SK-N-SH (cell line): ENCODE data around the gene PTGIS. TPM values are rescaled to one million over a fixed set of nuclear protein-coding genes. Genes with fewer than 3 reads are reported as not detected.

Experiments used
- CTCF ChIA-PET: fragments of 300-600, 350-600 bp; formaldehyde crosslinking; extraction: SDS; loops from one replicate; lab custom pipeline; 2021; lab: Yijun Ruan, JAX
- POLR2A ChIA-PET: fragments of 350-600 bp; sonication (Branson Sonifier 250); formaldehyde crosslinking; extraction: SDS; loops from one replicate; lab custom pipeline; 2020; ENCODE audit warnings: antibody characterized with exemption, inconsistent platforms; lab: Yijun Ruan, JAX
- DNase-seq: peaks from one replicate; pipeline ENCODE4 v3.0.0; 2012
- H2AFZ ChIP-seq: fragments of 200-600 bp; sonication (generic); 2 replicates; pipeline ENCODE4 v1.8.1; 2016; ENCODE audit warnings: antibody characterized with exemption, mild to moderate bottlenecking, low read depth
- H3F3A ChIP-seq: fragments of 200-600 bp; sonication (generic); replicated peaks from 2 replicates; pipeline ENCODE3; 2016; ENCODE audit warnings: antibody characterized with exemption, mild to moderate bottlenecking; ENCODE audit not compliant: insufficient read depth
- H3K27ac ChIP-seq, 2 experiments: fragments of 200-500 bp in 1 of 2; fragments of 200-600 bp in 1 of 2; sonication (Bioruptor generic) in 1 of 2; sonication (generic), shearing (Covaris generic) in 1 of 2; 2 replicates each; pipeline versions ENCODE4 v1.5.1 to v1.6.1; 2014 to 2016; ENCODE audit warnings: low read depth in 2 of 2, inconsistent platforms in 1 of 2, low read length in 1 of 2, mild to moderate bottlenecking in 1 of 2, mixed read lengths in 1 of 2
- H3K27me3 ChIP-seq: fragments of 200-600 bp; sonication (generic), shearing (Covaris generic); 2 replicates; pipeline ENCODE4 v1.6.1; 2016; ENCODE audit warnings: mixed run types; ENCODE audit not compliant: insufficient read depth
- H3K36me3 ChIP-seq, 2 experiments: fragments of 200-500 bp in 1 of 2; fragments of 200-600 bp in 1 of 2; sonication (Bioruptor generic) in 1 of 2; sonication (generic) in 1 of 2; replicated peaks in 1 of 2; 2 replicates each; pipeline versions ENCODE3 to v1.5.1; 2014 to 2016; ENCODE audit warnings: low read length in 1 of 2, mild to moderate bottlenecking in 1 of 2; ENCODE audit not compliant: insufficient read depth in 2 of 2, control insufficient read depth in 1 of 2
- H3K4me1 ChIP-seq, 2 experiments: fragments of 200-500 bp in 1 of 2; fragments of 200-600 bp in 1 of 2; sonication (Bioruptor generic) in 1 of 2; sonication (generic), shearing (Covaris generic) in 1 of 2; 2 replicates each; pipeline versions ENCODE4 v1.5.1 to v1.6.1; 2014 to 2016; ENCODE audit warnings: low read depth in 1 of 2, low read length in 1 of 2, mixed run types in 1 of 2; ENCODE audit not compliant: insufficient read depth in 2 of 2, control insufficient read depth in 1 of 2
- H3K4me2 ChIP-seq: fragments of 200-600 bp; sonication (generic), shearing (Covaris generic); 2 replicates; pipeline ENCODE4 v1.6.1; 2017; ENCODE audit warnings: mixed run types
- H3K4me3 ChIP-seq, 2 experiments: fragments of 200-500 bp in 1 of 2; fragments of 200-600 bp in 1 of 2; sonication (Bioruptor generic) in 1 of 2; sonication (generic), shearing (Covaris generic) in 1 of 2; 2 replicates each; pipeline versions ENCODE4 v1.5.1 to v1.8.1; 2014 to 2016; ENCODE audit warnings: low read depth in 2 of 2, inconsistent platforms in 1 of 2, low read length in 1 of 2, mild to moderate bottlenecking in 1 of 2, mixed read lengths in 1 of 2, moderate library complexity in 1 of 2
- H3K79me2 ChIP-seq: fragments of 200-600 bp; sonication (generic); 2 replicates; pipeline ENCODE4 v1.8.1; 2017; ENCODE audit warnings: mild to moderate bottlenecking; ENCODE audit not compliant: insufficient read depth
- H3K9ac ChIP-seq: fragments of 200-600 bp; sonication (generic); 2 replicates; pipeline ENCODE4 v1.6.1; 2017; ENCODE audit warnings: mixed run types
- H3K9me2 ChIP-seq: fragments of 200-600 bp; sonication (generic); 2 replicates; pipeline ENCODE4 v1.6.1; 2017; ENCODE audit warnings: mixed run types
- H3K9me3 ChIP-seq: fragments of 200-600 bp; sonication (generic); 2 replicates; pipeline ENCODE4 v1.6.1; 2017; ENCODE audit warnings: mixed run types, mild to moderate bottlenecking, moderate library complexity
- H4K20me1 ChIP-seq: fragments of 200-600 bp; sonication (generic); 2 replicates; pipeline ENCODE4 v1.6.1; 2017; ENCODE audit warnings: mild to moderate bottlenecking, mixed run types; ENCODE audit not compliant: insufficient read depth
- ELF1 ChIP-seq: IDR thresholded peaks from 2 replicates; pipeline ENCODE4 v1.4.0; 2012
- FOXM1 ChIP-seq: IDR thresholded peaks from 2 replicates; pipeline ENCODE4 v1.4.0; 2012; ENCODE audit warnings: low read depth, mild to moderate bottlenecking
- GABPA ChIP-seq: IDR thresholded peaks from 2 replicates; pipeline ENCODE4 v1.4.0; 2012; ENCODE audit warnings: low read depth, mild to moderate bottlenecking
- JUND ChIP-seq: IDR thresholded peaks from 2 replicates; pipeline ENCODE4 v1.4.0; 2012
- MAX ChIP-seq: IDR thresholded peaks from 2 replicates; pipeline ENCODE4 v1.4.0; 2012; ENCODE audit warnings: low read depth
- MXI1 ChIP-seq: IDR thresholded peaks from 2 replicates; pipeline ENCODE4 v1.6.1; 2012; ENCODE audit warnings: mild to moderate bottlenecking, low read depth, low read length, improper control_type of control experiment
- NFIC ChIP-seq: IDR thresholded peaks from 2 replicates; pipeline ENCODE4 v1.4.0; 2012; ENCODE audit warnings: borderline replicate concordance
- RAD21 ChIP-seq: IDR thresholded peaks from 2 replicates; pipeline ENCODE4 v1.6.1; 2012; ENCODE audit warnings: mild to moderate bottlenecking, low read length
- RFX5 ChIP-seq: IDR thresholded peaks from 2 replicates; pipeline ENCODE4 v1.6.1; 2012; ENCODE audit warnings: mild to moderate bottlenecking, improper control_type of control experiment, low read length
- RXRA ChIP-seq: IDR thresholded peaks from 2 replicates; pipeline ENCODE4 v1.4.0; 2012; ENCODE audit warnings: low read depth, mild to moderate bottlenecking, borderline replicate concordance
- SMC3 ChIP-seq: IDR thresholded peaks from 2 replicates; pipeline ENCODE4 v1.6.1; 2012; ENCODE audit warnings: low read depth, low read length, improper control_type of control experiment
- TEAD4 ChIP-seq: IDR thresholded peaks from 2 replicates; pipeline ENCODE4 v1.4.0; 2012; ENCODE audit warnings: mild to moderate bottlenecking, borderline replicate concordance; ENCODE audit not compliant: insufficient read depth
- USF1 ChIP-seq: IDR thresholded peaks from 2 replicates; pipeline ENCODE4 v1.4.0; 2012; ENCODE audit warnings: low read depth, borderline replicate concordance
- YY1 ChIP-seq: IDR thresholded peaks from 2 replicates; pipeline ENCODE4 v1.4.0; 2012; ENCODE audit warnings: low read depth, mild to moderate bottlenecking
- WGBS: methylation state at CpG from one replicate; pipeline ENCODE4 v1.1.6; 2017; ENCODE audit warnings: low lambda C conversion rate; 5-methylcytosine and 5-hydroxymethylcytosine counted together
- polyA plus RNA-seq, 3 experiments: library from polyadenylated mRNA; depleted of rRNA; stranded (reverse); fragments of >200 nt; gene quantifications; 2 replicates each; pipeline ENCODE4 v1.2.3, GENCODE V29; 2012
- TF ChIP-seq, protein P1 (sequence below): IDR thresholded peaks from 2 replicates; pipeline ENCODE4 v1.4.0; 2012; ENCODE audit warnings: low read depth, borderline replicate concordance
- TF ChIP-seq, protein P2 (sequence below): IDR thresholded peaks from 2 replicates; pipeline ENCODE4; 2012
- TF ChIP-seq, protein P3 (sequence below): IDR thresholded peaks from 2 replicates; pipeline ENCODE4 v1.6.1; 2012; ENCODE audit warnings: mild to moderate bottlenecking, low read depth, low read length, moderate library complexity

PTGIS gene
- polyA plus RNA-seq, 1 of the 3 experiments (the other 2 are of a cell fraction): 1.0 TPM

- Histone ChIP-seq H3K27ac (no peak overlapping the region), H3K27me3 (no peaks in the 10 kb centered on the region), H3K4me1 (peaks cover 0 to 7% of the 10 kb centered on the region in 2 experiments; a peak in 1 of 4 replicates), H3K36me3 (no peaks in the 10 kb centered on the region), H3F3A (no peaks in the 10 kb centered on the region), H2AFZ (no peak overlapping the region), H3K4me2 (no peak overlapping the region), H3K9me3 (no peaks in the 10 kb centered on the region), H3K4me3 (no peak overlapping the region), H3K9ac (no peak overlapping the region), H3K9me2 (no peaks in the 10 kb centered on the region), H4K20me1 (no peaks in the 10 kb centered on the region; the same call in 1 of the 2 replicates), H3K79me2 (no peaks in the 10 kb centered on the region)
- CTCF ChIA-PET: interaction anchor here (1.4 to 18.3 kb wide), 5 partner anchors 18 to 457 kb away, joined by 3 to 556 read pairs (median 9); no protein-coding TSS in a partner anchor
- no peak for DNase-seq
- POLR2A ChIA-PET: no interaction called here
- 77% methylated on average over 13 of the region's 13 CpGs for WGBS
- TF ChIP-seq JUND: no peak
- TF ChIP-seq, protein P1, sequence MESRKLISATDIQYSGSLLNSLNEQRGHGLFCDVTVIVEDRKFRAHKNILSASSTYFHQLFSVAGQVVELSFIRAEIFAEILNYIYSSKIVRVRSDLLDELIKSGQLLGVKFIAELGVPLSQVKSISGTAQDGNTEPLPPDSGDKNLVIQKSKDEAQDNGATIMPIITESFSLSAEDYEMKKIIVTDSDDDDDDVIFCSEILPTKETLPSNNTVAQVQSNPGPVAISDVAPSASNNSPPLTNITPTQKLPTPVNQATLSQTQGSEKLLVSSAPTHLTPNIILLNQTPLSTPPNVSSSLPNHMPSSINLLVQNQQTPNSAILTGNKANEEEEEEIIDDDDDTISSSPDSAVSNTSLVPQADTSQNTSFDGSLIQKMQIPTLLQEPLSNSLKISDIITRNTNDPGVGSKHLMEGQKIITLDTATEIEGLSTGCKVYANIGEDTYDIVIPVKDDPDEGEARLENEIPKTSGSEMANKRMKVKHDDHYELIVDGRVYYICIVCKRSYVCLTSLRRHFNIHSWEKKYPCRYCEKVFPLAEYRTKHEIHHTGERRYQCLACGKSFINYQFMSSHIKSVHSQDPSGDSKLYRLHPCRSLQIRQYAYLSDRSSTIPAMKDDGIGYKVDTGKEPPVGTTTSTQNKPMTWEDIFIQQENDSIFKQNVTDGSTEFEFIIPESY: no peak
- TF ChIP-seq MXI1: no peak
- no peak for TF ChIP-seq TEAD4
- TF ChIP-seq FOXM1: no peak
- TF ChIP-seq RFX5: no peak
- TF ChIP-seq, protein P2, sequence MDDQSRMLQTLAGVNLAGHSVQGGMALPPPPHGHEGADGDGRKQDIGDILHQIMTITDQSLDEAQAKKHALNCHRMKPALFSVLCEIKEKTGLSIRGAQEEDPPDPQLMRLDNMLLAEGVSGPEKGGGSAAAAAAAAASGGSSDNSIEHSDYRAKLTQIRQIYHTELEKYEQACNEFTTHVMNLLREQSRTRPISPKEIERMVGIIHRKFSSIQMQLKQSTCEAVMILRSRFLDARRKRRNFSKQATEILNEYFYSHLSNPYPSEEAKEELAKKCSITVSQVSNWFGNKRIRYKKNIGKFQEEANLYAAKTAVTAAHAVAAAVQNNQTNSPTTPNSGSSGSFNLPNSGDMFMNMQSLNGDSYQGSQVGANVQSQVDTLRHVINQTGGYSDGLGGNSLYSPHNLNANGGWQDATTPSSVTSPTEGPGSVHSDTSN: no peak
- no peak for TF ChIP-seq YY1
- no peak for TF ChIP-seq SMC3
- TF ChIP-seq NFIC: no peak
- no peak for TF ChIP-seq RXRA
- no peak for TF ChIP-seq GABPA
- TF ChIP-seq RAD21: no peak
- TF ChIP-seq, protein P3, sequence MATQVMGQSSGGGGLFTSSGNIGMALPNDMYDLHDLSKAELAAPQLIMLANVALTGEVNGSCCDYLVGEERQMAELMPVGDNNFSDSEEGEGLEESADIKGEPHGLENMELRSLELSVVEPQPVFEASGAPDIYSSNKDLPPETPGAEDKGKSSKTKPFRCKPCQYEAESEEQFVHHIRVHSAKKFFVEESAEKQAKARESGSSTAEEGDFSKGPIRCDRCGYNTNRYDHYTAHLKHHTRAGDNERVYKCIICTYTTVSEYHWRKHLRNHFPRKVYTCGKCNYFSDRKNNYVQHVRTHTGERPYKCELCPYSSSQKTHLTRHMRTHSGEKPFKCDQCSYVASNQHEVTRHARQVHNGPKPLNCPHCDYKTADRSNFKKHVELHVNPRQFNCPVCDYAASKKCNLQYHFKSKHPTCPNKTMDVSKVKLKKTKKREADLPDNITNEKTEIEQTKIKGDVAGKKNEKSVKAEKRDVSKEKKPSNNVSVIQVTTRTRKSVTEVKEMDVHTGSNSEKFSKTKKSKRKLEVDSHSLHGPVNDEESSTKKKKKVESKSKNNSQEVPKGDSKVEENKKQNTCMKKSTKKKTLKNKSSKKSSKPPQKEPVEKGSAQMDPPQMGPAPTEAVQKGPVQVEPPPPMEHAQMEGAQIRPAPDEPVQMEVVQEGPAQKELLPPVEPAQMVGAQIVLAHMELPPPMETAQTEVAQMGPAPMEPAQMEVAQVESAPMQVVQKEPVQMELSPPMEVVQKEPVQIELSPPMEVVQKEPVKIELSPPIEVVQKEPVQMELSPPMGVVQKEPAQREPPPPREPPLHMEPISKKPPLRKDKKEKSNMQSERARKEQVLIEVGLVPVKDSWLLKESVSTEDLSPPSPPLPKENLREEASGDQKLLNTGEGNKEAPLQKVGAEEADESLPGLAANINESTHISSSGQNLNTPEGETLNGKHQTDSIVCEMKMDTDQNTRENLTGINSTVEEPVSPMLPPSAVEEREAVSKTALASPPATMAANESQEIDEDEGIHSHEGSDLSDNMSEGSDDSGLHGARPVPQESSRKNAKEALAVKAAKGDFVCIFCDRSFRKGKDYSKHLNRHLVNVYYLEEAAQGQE: no peak
- TF ChIP-seq ELF1: no peak
- no peak for TF ChIP-seq MAX
- TF ChIP-seq USF1: no peak
These were observed 46.6 kb upstream of the PTGIS start for GRCh38 chr20:49614338-49615050.
